WTC11 (cell line): Measurements from ENCODE around the gene SPNS2. TPM values are rescaled to one million over a fixed set of nuclear protein-coding genes. Genes with fewer than 3 reads are reported as not detected.
A peak's percentile ranks its signal among the peaks of the same experiment; 100 is the strongest.

Experiments
- ATAC-seq: fragments of 200-7000 bp; cut with Tn5 transposase; 2 replicates; pipeline ENCODE4 v1.10.0; 2021; ENCODE audit warnings: mild to moderate bottlenecking, moderate library complexity
- CTCF ChIA-PET: fragments of 300-600 bp; sonication (Branson Sonifier 250); formaldehyde crosslinking; loops from one replicate; lab custom pipeline; 2021; ENCODE audit warnings: antibody characterized with exemption; lab: Charles Lee
- POLR2A ChIA-PET: fragments of 350-600 bp; sonication (Branson Sonifier 250); formaldehyde crosslinking; loops from one replicate; lab custom pipeline; 2021; ENCODE audit warnings: antibody characterized with exemption; lab: Charles Lee
- DNase-seq: peaks from one replicate; pipeline ENCODE4 v3.0.0; 2021; ENCODE audit warnings: low spot score
- H3K27ac Mint-ChIP-seq: 2 replicates; pipeline ENCODE4 v1.8.0; 2021; ENCODE audit warnings: mixed read lengths
- H3K27me3 Mint-ChIP-seq: 2 replicates; pipeline ENCODE4 v1.8.0; 2021; ENCODE audit warnings: low read depth, mild to moderate bottlenecking, moderate library complexity, mixed read lengths
- H3K36me3 Mint-ChIP-seq: 2 replicates; pipeline ENCODE4 v1.8.0; 2021; ENCODE audit warnings: mixed read lengths
- H3K4me1 Mint-ChIP-seq: 2 replicates; pipeline ENCODE4 v1.8.0; 2022; ENCODE audit warnings: mixed read lengths
- H3K4me3 Mint-ChIP-seq: 2 replicates; pipeline ENCODE4 v1.8.0; 2021; ENCODE audit warnings: mild to moderate bottlenecking, moderate library complexity, mixed read lengths
- H3K9me3 Mint-ChIP-seq: 2 replicates; pipeline ENCODE4 v1.8.0; 2021; ENCODE audit warnings: mixed read lengths
- CREB1 ChIP-seq: sonication (generic); formaldehyde crosslinking; IDR thresholded peaks from 2 replicates; pipeline ENCODE4 v1.8.0; 2023; ENCODE audit warnings: mild to moderate bottlenecking, missing genetic modification reagents
- ETV6 ChIP-seq: sonication (generic); formaldehyde crosslinking; IDR thresholded peaks from 2 replicates; pipeline ENCODE4 v1.8.1; 2022; ENCODE audit warnings: mild to moderate bottlenecking, missing genetic modification reagents
- GABPB1 ChIP-seq: sonication (generic); formaldehyde crosslinking; IDR thresholded peaks from 2 replicates; pipeline ENCODE4 v1.8.1; 2023; ENCODE audit warnings: mild to moderate bottlenecking, missing genetic modification reagents
- MYBL2 ChIP-seq: sonication (generic); formaldehyde crosslinking; IDR thresholded peaks from 2 replicates; pipeline ENCODE4 v1.8.1; 2023; ENCODE audit warnings: mild to moderate bottlenecking, moderate library complexity, missing genetic modification reagents
- NFATC4 ChIP-seq: fragments of 250-450 bp; sonication (Bioruptor Pico); IDR thresholded peaks from 2 replicates; pipeline ENCODE4 v1.9.0; 2021; ENCODE audit warnings: mild to moderate bottlenecking
- NR2C2 ChIP-seq: sonication (generic); formaldehyde crosslinking; IDR thresholded peaks from 2 replicates; pipeline ENCODE4 v1.8.0; 2022; ENCODE audit warnings: mild to moderate bottlenecking, missing genetic modification reagents
- PRRX2 ChIP-seq: fragments of 250-450 bp; sonication (Bioruptor Pico); IDR thresholded peaks from 2 replicates; pipeline ENCODE4 v1.8.0; 2021; ENCODE audit warnings: mild to moderate bottlenecking
- SMAD3 ChIP-seq: sonication (generic); formaldehyde crosslinking; IDR thresholded peaks from 2 replicates; pipeline ENCODE4 v1.8.0; 2022; ENCODE audit warnings: missing genetic modification reagents, mild to moderate bottlenecking, borderline replicate concordance
- ZBTB43 ChIP-seq: sonication (generic); formaldehyde crosslinking; IDR thresholded peaks from 2 replicates; pipeline ENCODE4 v1.8.1; 2023; ENCODE audit warnings: mild to moderate bottlenecking, missing genetic modification reagents
- ZNF121 ChIP-seq: sonication (generic); formaldehyde crosslinking; IDR thresholded peaks from 2 replicates; pipeline ENCODE4 v1.8.0; 2023; ENCODE audit warnings: missing genetic modification reagents
- ZNF232 ChIP-seq: sonication (generic); formaldehyde crosslinking; IDR thresholded peaks from 2 replicates; pipeline ENCODE4 v1.8.0; 2022; ENCODE audit warnings: mild to moderate bottlenecking, missing genetic modification reagents
- ZNF263 ChIP-seq: sonication (generic); formaldehyde crosslinking; IDR thresholded peaks from 2 replicates; pipeline ENCODE4 v1.8.1; 2022; ENCODE audit warnings: low read depth, mild to moderate bottlenecking, moderate library complexity, missing genetic modification reagents
- ZNF416 ChIP-seq: fragments of 250-450 bp; sonication (Bioruptor Pico); IDR thresholded peaks from 2 replicates; pipeline ENCODE4 v1.9.0; 2021; ENCODE audit warnings: mild to moderate bottlenecking, inconsistent platforms
- ZNF423 ChIP-seq: fragments of 250-450 bp; sonication (Bioruptor Pico); IDR thresholded peaks from 2 replicates; pipeline ENCODE4 v2.1.2; 2022; ENCODE audit warnings: mild to moderate bottlenecking, moderate library complexity
- ZNF671 ChIP-seq: fragments of 250-450 bp; sonication (Bioruptor Pico); IDR thresholded peaks from 2 replicates; pipeline ENCODE4 v1.8.0; 2021; ENCODE audit warnings: mild to moderate bottlenecking
- total RNA-seq: library from RNA; stranded (reverse); gene quantifications from 3 replicates; pipeline ENCODE4 v1.2.3, GENCODE V29; 2021
- TF ChIP-seq, protein P1 (sequence below): fragments of 250-450 bp; sonication (Bioruptor Pico); IDR thresholded peaks from 2 replicates; pipeline ENCODE4 v1.9.0; 2021; ENCODE audit warnings: mild to moderate bottlenecking, borderline replicate concordance
- TF ChIP-seq, protein P2 (sequence below): sonication (generic); formaldehyde crosslinking; IDR thresholded peaks from 2 replicates; pipeline ENCODE4 v1.8.1; 2022; ENCODE audit warnings: mild to moderate bottlenecking, moderate library complexity, missing genetic modification reagents
- TF ChIP-seq, protein P3 (sequence below): fragments of 250-450 bp; sonication (Bioruptor Pico); IDR thresholded peaks from 2 replicates; pipeline ENCODE4 v1.9.0; 2021; ENCODE audit warnings: moderate library complexity, mild to moderate bottlenecking, inconsistent platforms, borderline replicate concordance

The SPNS2 gene
- total RNA-seq, 1 experiment from 2014 or later: 0.87 TPM

DNA sequence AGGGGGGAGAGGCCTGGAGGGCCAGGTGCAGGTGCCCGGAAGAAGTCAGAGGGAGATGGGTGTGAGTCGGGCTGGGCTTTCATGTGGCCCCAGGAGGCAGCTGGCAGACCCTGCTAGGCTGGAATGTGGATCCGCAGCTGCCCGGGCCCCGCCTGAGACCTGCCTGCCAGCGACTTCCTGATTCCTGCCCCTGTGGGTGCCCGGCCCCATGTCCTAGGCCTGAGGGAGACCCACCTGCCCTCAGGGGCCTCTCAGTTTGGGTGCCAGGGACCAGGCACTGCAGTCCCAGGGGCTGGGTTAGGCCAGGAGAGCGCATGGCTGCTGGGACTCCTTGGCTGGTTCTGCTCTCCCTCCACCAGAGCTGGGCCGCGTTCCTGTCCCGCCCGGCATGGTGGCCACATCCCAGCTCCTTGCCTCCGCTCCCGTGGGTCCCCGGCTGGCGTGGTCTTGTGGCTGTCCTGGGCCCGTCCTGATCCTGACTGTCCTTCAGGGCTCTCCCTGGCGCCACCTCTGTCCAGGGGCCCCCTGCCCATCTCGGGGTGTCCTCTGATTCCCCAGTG, 22.1 kb upstream of the SPNS2 start (continued):
- TF ChIP-seq, protein P1, sequence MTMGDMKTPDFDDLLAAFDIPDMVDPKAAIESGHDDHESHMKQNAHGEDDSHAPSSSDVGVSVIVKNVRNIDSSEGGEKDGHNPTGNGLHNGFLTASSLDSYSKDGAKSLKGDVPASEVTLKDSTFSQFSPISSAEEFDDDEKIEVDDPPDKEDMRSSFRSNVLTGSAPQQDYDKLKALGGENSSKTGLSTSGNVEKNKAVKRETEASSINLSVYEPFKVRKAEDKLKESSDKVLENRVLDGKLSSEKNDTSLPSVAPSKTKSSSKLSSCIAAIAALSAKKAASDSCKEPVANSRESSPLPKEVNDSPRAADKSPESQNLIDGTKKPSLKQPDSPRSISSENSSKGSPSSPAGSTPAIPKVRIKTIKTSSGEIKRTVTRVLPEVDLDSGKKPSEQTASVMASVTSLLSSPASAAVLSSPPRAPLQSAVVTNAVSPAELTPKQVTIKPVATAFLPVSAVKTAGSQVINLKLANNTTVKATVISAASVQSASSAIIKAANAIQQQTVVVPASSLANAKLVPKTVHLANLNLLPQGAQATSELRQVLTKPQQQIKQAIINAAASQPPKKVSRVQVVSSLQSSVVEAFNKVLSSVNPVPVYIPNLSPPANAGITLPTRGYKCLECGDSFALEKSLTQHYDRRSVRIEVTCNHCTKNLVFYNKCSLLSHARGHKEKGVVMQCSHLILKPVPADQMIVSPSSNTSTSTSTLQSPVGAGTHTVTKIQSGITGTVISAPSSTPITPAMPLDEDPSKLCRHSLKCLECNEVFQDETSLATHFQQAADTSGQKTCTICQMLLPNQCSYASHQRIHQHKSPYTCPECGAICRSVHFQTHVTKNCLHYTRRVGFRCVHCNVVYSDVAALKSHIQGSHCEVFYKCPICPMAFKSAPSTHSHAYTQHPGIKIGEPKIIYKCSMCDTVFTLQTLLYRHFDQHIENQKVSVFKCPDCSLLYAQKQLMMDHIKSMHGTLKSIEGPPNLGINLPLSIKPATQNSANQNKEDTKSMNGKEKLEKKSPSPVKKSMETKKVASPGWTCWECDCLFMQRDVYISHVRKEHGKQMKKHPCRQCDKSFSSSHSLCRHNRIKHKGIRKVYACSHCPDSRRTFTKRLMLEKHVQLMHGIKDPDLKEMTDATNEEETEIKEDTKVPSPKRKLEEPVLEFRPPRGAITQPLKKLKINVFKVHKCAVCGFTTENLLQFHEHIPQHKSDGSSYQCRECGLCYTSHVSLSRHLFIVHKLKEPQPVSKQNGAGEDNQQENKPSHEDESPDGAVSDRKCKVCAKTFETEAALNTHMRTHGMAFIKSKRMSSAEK: no peak
- TF ChIP-seq, protein P2, sequence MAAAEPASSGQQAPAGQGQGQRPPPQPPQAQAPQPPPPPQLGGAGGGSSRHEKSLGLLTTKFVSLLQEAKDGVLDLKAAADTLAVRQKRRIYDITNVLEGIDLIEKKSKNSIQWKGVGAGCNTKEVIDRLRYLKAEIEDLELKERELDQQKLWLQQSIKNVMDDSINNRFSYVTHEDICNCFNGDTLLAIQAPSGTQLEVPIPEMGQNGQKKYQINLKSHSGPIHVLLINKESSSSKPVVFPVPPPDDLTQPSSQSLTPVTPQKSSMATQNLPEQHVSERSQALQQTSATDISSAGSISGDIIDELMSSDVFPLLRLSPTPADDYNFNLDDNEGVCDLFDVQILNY (CRISPR knock-in tag): no peak

DNA sequence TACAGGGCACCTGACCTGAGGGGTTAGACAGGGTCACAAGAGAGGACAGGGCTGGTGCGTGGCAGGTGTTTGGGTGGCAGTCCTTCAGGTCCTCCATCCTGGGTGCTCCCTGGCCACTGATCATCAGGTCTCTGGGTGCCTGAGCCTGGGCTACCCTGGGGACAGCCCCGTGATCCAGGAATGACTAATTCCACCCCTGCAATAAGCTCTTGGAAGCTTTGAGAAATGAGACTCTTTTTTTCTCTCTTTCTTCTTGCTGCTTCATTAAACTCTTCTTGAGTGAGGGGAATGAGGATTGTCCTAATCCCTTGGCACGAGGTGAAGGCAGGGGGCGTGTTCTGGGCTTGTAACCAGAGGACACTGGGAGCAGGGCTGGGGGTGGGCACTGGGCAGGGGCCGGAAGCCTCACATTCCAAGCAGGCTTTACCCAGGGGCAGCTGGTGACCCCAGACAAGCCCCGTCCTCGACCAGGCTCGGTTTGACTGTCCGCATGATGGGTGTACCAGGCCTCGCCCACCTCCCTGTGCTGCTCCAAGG, 21.4 kb upstream of the SPNS2 start:
- Mint-ChIP-seq H3K27me3 (no peaks in the 10 kb centered on the region), H3K4me3 (no peak overlapping the region), H3K36me3 (no peaks in the 10 kb centered on the region), H3K9me3 (no peaks in the 10 kb centered on the region), H3K27ac (peak overlapping the region; percentile 49; the same call in 1 of the 2 replicates), H3K4me1 (peaks cover 7% of the 10 kb centered on the region)
- CTCF ChIA-PET: no interaction called here
- POLR2A ChIA-PET: no interaction called here
- no peak for ATAC-seq
- DNase-seq: no peak
- no peak for TF ChIP-seq MYBL2 (CRISPR knock-in tag)
- TF ChIP-seq ZNF263: no peak
- no peak for TF ChIP-seq ETV6 (CRISPR knock-in tag)
- no peak for TF ChIP-seq ZNF121
- TF ChIP-seq ZBTB43 (CRISPR knock-in tag): no peak
- TF ChIP-seq CREB1: no peak

DNA sequence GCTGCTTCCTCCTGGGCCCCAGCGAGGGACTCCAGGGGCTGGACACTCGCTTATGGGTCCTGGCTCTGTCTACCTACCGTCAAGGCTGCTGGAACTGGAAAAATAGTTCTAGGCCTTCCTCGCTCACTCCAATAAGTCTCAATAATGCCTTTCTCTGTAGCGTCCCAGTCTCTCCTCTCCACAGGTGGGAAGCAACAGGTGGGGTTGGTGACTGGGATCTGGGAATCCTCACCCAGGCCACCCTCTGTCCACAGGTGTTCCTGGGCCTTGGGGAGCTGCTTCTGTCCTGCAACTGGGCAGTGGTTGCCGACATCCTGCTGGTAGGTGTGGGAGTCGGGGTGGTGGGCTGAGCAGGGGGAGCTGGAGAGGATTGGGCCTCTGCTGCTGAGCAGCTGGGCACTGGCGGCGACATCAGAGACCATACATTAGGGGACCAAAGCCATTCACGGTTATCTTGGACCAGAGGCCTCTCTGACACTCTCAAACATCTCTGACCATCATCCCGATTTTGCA, 20.3 kb upstream of the SPNS2 start:
- ChIA-PET CTCF (interaction anchor here (0.6 kb wide), 1 partner anchor 425 kb away, joined by 5 read pairs; the partner anchor contains the start of gene CHRNE), POLR2A (interaction anchor here (0.6 kb wide), 1 partner anchor 19 kb away, joined by 6 read pairs; no protein-coding TSS in a partner anchor)
- H3K36me3 Mint-ChIP-seq: no peaks in the 10 kb centered on the region
- no peak overlapping the region for H3K27ac Mint-ChIP-seq
- TF ChIP-seq ZNF423 (CRISPR knock-in tag) (no peak), NFATC4 (CRISPR knock-in tag) (no peak), PRRX2 (CRISPR knock-in tag) (no peak), ZNF671 (no peak), SMAD3 (CRISPR knock-in tag) (no peak), MYBL2 (CRISPR knock-in tag) (no peak), ZNF232 (CRISPR knock-in tag) (no peak), GABPB1 (CRISPR knock-in tag) (no peak), NR2C2 (CRISPR knock-in tag) (no peak), ZNF121 (no peak), ZNF416 (CRISPR knock-in tag) (no peak)
- TF ChIP-seq, protein P3, sequence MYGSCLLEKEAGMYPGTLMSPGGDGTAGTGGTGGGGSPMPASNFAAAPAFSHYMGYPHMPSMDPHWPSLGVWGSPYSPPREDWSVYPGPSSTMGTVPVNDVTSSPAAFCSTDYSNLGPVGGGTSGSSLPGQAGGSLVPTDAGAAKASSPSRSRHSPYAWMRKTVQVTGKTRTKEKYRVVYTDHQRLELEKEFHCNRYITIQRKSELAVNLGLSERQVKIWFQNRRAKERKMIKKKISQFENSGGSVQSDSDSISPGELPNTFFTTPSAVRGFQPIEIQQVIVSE (CRISPR knock-in tag): no peak
- ATAC-seq (no peak), DNase-seq (no peak)
- no peaks in the 10 kb centered on the region for H3K27me3 Mint-ChIP-seq
- no peaks in the 10 kb centered on the region for H3K9me3 Mint-ChIP-seq
- peaks cover 7% of the 10 kb centered on the region for H3K4me1 Mint-ChIP-seq
- no peak overlapping the region for H3K4me3 Mint-ChIP-seq
